ENCODE measurements around the gene ALKBH6.

- TF ChIP-seq EZH2 (IDR thresholded peaks at IDR 0.05; ENCODE audit: borderline replicate concordance, low read length) (no peak), CTCF (IDR thresholded peaks at IDR 0.05; ENCODE audit: low read length) (peak; percentile 26)
These were observed 27.1 kb downstream of the ALKBH6 start for GRCh38 chr19:35986664-35987570.

Data from OCI-LY1 (cell line).